HEK293 (cell line): ENCODE data around the gene POLR3A.

Experiments used
- CTCF ChIP-seq: fragments of 450-650 bp; formaldehyde crosslinking; IDR thresholded peaks from 2 replicates; pipeline ENCODE4 v1.5.1; 2016; ENCODE audit warnings: missing biosample characterization, missing genetic modification characterization
- PATZ1 ChIP-seq: fragments of 450-650 bp; formaldehyde crosslinking; IDR thresholded peaks from 2 replicates; pipeline ENCODE4 v1.5.1; 2016; ENCODE audit warnings: missing biosample characterization, missing genetic modification characterization
- PBX3 ChIP-seq: sonication (generic); formaldehyde crosslinking; IDR thresholded peaks from 2 replicates; pipeline ENCODE4 v1.8.1; 2022; ENCODE audit warnings: mild to moderate bottlenecking, moderate library complexity, missing genetic modification reagents
- TSHZ1 ChIP-seq: fragments of 450-650 bp; formaldehyde crosslinking; IDR thresholded peaks from 2 replicates; pipeline ENCODE4 v1.5.1; 2016; ENCODE audit warnings: missing biosample characterization, missing genetic modification characterization, borderline replicate concordance
- YY1 ChIP-seq: fragments of 450-650 bp; formaldehyde crosslinking; IDR thresholded peaks from 2 replicates; pipeline ENCODE4 v1.5.1; 2018; ENCODE audit warnings: missing biosample characterization, missing genetic modification characterization
- ZBTB11 ChIP-seq: fragments of 450-650 bp; formaldehyde crosslinking; conservative IDR thresholded peaks from 2 replicates; pipeline ENCODE4 v1.5.1; 2016; ENCODE audit warnings: low read depth, missing biosample characterization, missing genetic modification characterization
- ZFP3 ChIP-seq: fragments of 450-650 bp; formaldehyde crosslinking; IDR thresholded peaks from 2 replicates; pipeline ENCODE4 v1.5.1; 2016; ENCODE audit warnings: low read depth, missing biosample characterization, missing genetic modification characterization
- ZFP37 ChIP-seq: fragments of 450-650 bp; formaldehyde crosslinking; IDR thresholded peaks from 2 replicates; pipeline ENCODE4 v1.5.1; 2016; ENCODE audit warnings: missing biosample characterization, missing genetic modification characterization
- ZFP41 ChIP-seq: fragments of 450-650 bp; formaldehyde crosslinking; IDR thresholded peaks from 2 replicates; pipeline ENCODE4 v1.5.1; 2016; ENCODE audit warnings: missing biosample characterization, missing genetic modification characterization, borderline replicate concordance
- ZNF19 ChIP-seq: fragments of 450-650 bp; formaldehyde crosslinking; IDR thresholded peaks from 2 replicates; pipeline ENCODE4; 2016; ENCODE audit warnings: missing biosample characterization, missing genetic modification characterization, low read depth
- ZNF48 ChIP-seq: fragments of 450-650 bp; formaldehyde crosslinking; IDR thresholded peaks from 2 replicates; pipeline ENCODE4 v1.5.1; 2016; ENCODE audit warnings: missing biosample characterization, missing genetic modification characterization
- ZNF610 ChIP-seq: fragments of 450-650 bp; formaldehyde crosslinking; IDR thresholded peaks from 2 replicates; pipeline ENCODE4 v1.5.1; 2016; ENCODE audit warnings: missing biosample characterization, missing genetic modification characterization, borderline replicate concordance
- ZNF670 ChIP-seq: fragments of 450-650 bp; formaldehyde crosslinking; IDR thresholded peaks from 2 replicates; pipeline ENCODE4 v1.5.1; 2016; ENCODE audit warnings: missing biosample characterization, missing genetic modification characterization, low read depth

- TF ChIP-seq CTCF (tag by site-specific recombination) (no peak), TSHZ1 (tag by site-specific recombination) (no peak), YY1 (no peak), PATZ1 (tag by site-specific recombination) (no peak), PBX3 (no peak), ZFP41 (tag by site-specific recombination) (no peak), ZNF670 (tag by site-specific recombination) (no peak), ZFP37 (tag by site-specific recombination) (no peak), ZFP3 (tag by site-specific recombination) (no peak), ZNF48 (tag by site-specific recombination) (no peak), ZBTB11 (no peak), ZNF19 (tag by site-specific recombination) (no peak), ZNF610 (no peak)
Observed at GRCh38 chr10:77972148-77972547, 57.2 kb downstream of the POLR3A start.
